ENCODE measurements around the gene TTC19. TPM values are rescaled to one million over a fixed set of nuclear protein-coding genes. Genes with fewer than 3 reads are reported as not detected.
"Not testable (repeated sequence)": the region's sequence is repeated elsewhere in the genome, so short reads cannot be mapped to it uniquely, and the experiment has no call there.

The TTC19 gene
- total RNA-seq, 2 donors from 2014 or later = 27.3 to 29.4 TPM

DNA sequence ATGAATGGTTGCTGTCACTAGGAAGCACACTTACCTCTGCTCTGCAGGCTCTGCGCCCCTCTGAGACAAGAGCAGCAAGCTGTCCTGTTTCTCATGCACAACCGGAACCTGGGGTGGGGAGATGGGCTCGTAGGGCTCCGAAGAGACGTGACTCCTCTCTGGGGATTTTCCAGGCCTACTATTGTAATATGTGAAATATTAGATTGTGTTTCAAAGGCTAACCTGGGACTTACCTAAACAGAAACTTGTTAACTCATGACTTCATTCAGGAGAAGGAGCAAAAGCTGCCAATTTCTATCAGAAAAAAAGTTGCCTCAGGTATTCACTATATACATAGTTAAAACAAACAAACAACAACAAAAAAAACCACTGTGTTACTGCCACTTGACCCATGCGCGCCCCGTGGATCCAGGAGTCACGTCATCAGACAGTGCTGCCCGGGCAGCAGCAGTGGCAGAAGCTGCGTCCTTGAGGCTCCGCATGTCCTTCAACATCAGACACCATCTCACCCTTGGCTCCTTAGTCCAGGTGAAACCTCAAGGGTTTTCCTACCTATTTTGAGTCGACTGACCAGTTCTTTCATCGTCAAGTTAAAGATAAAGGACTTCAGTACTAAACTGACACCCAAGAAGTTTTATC lies 49.3 kb downstream of the TTC19 start:
- H3K9me3 Mint-ChIP-seq = no peaks in the 10 kb centered on the region
- no peak overlapping the region for H3K27ac Mint-ChIP-seq
- ATAC-seq (no peak), DNase-seq (ENCODE audit: low spot score in 2 of 2) (no peak)
- peaks cover 11 to 34% of the 10 kb centered on the region in 2 donors for H3K36me3 Mint-ChIP-seq

GRCh38 chr17:16050844-16051243 lies 51.2 kb downstream of the TTC19 start:
- Mint-ChIP-seq H3K27ac (peak overlapping the region in 1 of 2 donors; percentile 81), H3K36me3 (peaks cover 21 to 44% of the 10 kb centered on the region in 2 donors), H3K9me3 (peaks cover 0 to 1% of the 10 kb centered on the region in 2 donors)
- DNase-seq (ENCODE audit: low spot score in 2 of 2) (no peak), ATAC-seq (no peak)

DNA sequence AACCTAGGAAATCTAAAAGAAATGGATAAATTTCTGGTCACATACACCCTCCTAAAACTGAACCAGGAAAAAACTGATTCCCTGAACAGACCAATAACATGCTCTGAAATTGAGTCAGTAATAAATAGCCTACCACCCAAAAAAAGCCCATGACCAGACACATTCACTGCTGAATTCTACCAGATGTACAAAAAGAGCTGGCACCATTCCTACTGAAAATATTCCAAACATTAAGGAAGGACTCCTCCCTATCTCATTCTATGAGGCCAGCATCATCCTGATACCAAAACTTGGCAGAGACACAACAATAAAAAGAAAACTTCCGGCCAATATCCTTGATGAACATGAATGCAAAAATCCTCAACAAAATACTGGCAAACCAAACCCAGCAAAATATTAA lies 52.9 kb downstream of the TTC19 start:
- Mint-ChIP-seq H3K27ac (peak overlapping the region in 1 of 2 donors; percentile 4), H3K36me3 (peaks cover 21 to 57% of the 10 kb centered on the region in 2 donors), H3K9me3 (peaks cover 0 to 5% of the 10 kb centered on the region in 2 donors)
- ATAC-seq (no peak), DNase-seq (ENCODE audit: low spot score in 2 of 2) (no peak)

- H3K27ac Mint-ChIP-seq = not testable (repeated sequence)
These were observed 55.5 kb downstream of the TTC19 start for GRCh38 chr17:16055139-16055538.

GRCh38 chr17:16061631-16062030 lies 62.0 kb downstream of the TTC19 start:
- Mint-ChIP-seq H3K9me3 (no peaks in the 10 kb centered on the region), H3K27ac (peak overlapping the region in 1 of 2 donors; percentile 89), H3K36me3 (peaks cover 0 to 33% of the 10 kb centered on the region in 2 donors)
- ATAC-seq (no peak), DNase-seq (ENCODE audit: low spot score in 2 of 2) (no peak)

More at GRCh38 chr17:16055139-16055538, 55.5 kb downstream of the TTC19 start:
- peaks cover 21 to 66% of the 10 kb centered on the region in 2 donors for H3K36me3 Mint-ChIP-seq
- ATAC-seq; H3K9me3 Mint-ChIP-seq; DNase-seq (ENCODE audit: low spot score in 2 of 2): not testable (repeated sequence)

DNA sequence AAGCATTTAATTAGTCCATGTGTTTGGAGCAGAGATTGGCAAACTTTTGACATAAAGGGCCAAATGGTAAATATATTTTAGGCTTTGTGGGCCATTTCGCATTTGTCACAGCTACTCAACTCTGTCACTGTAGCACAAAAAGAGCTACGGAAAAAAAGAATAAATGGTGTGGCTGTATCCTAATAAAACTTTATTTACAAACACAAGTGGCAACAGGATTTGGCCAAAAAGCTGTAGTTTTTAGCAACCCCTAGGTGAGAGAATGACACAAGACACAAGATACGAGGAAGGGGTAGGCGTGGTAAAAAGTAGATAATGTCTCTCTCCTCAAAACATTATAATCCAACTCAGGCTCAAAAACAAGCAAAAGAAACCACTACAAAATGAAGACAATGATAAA lies 66.5 kb downstream of the TTC19 start:
- ATAC-seq (no peak), DNase-seq (ENCODE audit: low spot score in 2 of 2) (no peak)
- Mint-ChIP-seq H3K36me3 (peaks cover 6 to 21% of the 10 kb centered on the region in 2 donors), H3K9me3 (no peaks in the 10 kb centered on the region), H3K27ac (no peak overlapping the region)

DNA sequence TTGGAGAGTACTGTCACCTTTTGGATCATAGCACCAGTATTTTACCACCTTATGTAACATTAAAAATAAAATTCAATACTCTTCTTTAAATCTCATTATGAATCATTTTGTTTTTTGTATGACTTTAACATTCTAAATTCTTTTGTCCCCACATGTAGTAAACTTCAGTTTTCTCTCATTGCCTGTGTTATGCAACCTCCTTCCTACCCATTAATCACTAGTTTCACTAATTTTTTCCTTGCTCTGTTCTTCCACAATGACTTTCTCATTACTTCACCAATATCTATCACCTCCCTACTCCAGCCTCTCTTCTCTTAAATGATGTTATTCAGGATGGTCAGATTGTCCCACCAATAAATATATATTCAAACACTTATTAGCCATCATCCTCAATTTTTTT lies 68.7 kb downstream of the TTC19 start:
- H3K27ac Mint-ChIP-seq = peak overlapping the region in 1 of 2 donors; percentile 3
- peaks cover 6 to 13% of the 10 kb centered on the region in 2 donors for H3K36me3 Mint-ChIP-seq
- DNase-seq (ENCODE audit: low spot score in 2 of 2) (no peak), ATAC-seq (peak in 1 of 2 donors; percentile 92)
- no peaks in the 10 kb centered on the region for H3K9me3 Mint-ChIP-seq

DNA sequence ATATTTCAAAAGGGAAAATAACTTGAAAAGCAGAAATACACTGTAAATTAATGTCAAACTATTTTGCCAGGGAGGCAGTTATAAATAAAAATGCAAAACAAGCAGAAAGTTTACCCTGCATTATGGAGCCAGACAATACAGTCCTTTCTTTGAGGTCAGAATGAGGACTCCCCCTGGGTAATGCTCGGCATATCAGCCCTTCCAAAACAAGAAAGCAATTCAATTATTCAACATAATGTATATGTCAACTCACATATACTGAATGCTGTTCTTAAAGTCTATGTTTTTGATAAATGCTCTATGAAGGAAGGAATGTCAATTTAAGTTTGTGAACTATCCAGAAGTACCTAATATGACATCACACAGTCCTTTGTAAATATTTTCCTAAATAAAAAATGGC lies 72.4 kb downstream of the TTC19 start:
- Mint-ChIP-seq H3K36me3 (peaks cover 6 to 21% of the 10 kb centered on the region in 2 donors), H3K27ac (no peak overlapping the region), H3K9me3 (no peaks in the 10 kb centered on the region)
- DNase-seq (ENCODE audit: low spot score in 2 of 2) (no peak), ATAC-seq (no peak)

DNA sequence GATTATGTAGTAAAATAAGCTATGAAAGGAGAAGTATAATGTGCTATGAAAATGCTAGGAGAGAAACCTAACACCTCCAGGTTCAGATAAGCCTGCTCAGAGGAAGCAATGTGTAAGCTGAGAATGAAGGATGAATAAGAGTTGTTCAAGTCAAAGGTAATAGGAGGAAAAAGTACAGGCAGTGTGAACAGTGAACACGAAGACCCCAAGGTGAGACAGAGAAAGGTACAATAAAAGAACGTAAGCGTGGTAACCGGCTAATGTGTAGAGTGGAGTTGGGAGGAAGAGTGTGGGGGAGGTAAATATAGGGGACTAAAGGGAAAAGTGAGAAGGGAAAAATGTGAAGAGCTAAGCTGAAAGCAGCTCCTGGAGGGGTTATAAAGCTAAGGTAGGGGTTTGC lies 74.2 kb downstream of the TTC19 start:
- Mint-ChIP-seq H3K27ac (no peak overlapping the region), H3K36me3 (peaks cover 6 to 21% of the 10 kb centered on the region in 2 donors), H3K9me3 (no peaks in the 10 kb centered on the region)
- ATAC-seq (no peak), DNase-seq (ENCODE audit: low spot score in 2 of 2) (no peak)

GRCh38 chr17:16074423-16074822 lies 74.8 kb downstream of the TTC19 start:
- H3K27ac Mint-ChIP-seq = no peak overlapping the region
- ATAC-seq (no peak), DNase-seq (ENCODE audit: low spot score in 2 of 2) (no peak)
- H3K36me3 Mint-ChIP-seq = peaks cover 6 to 27% of the 10 kb centered on the region in 2 donors
- H3K9me3 Mint-ChIP-seq = no peaks in the 10 kb centered on the region

DNA sequence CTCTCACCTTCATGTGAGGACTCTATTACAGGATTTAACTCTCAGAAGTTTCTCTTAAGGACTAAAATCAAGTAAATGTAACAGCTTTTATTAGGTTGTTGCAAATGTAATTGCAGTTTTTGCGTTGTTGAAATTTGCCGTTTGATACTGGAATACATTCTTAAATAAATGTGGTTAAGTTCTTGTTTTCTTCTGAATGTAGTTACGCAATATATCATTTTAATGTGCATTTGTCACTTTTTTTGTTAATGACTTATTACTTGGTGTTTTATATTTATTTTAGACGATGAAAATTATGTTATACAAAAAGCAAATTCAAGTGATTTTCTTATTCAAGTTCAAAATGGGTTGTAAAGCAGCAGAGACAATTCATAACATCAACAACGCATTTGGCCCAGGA lies 76.3 kb downstream of the TTC19 start:
- DNase-seq (ENCODE audit: low spot score in 2 of 2) = no peak
- Mint-ChIP-seq H3K27ac (no peak overlapping the region), H3K36me3 (peaks cover 0 to 32% of the 10 kb centered on the region in 2 donors), H3K9me3 (no peaks in the 10 kb centered on the region)
- no peak for ATAC-seq

Other genes starting within 250 kb of the TTC19 start
- 1 to 10 TPM in 1 of 2 donors, under 1 TPM in 1; 0.30 to 4.7 TPM for gene ADORA2B, start 54.7 kb upstream of the TTC19 start, total RNA-seq
- gene ZSWIM7, start 120 bp upstream of the TTC19 start, total RNA-seq = 10 to 100 TPM in 1 of 2 donors, 1 to 10 TPM in 1; 8.8 to 26.2 TPM
- 100 to 1,000 TPM; 143 to 153 TPM for gene NCOR1, start 215.7 kb downstream of the TTC19 start, total RNA-seq
- 10 to 100 TPM; 39.2 to 40.2 TPM for gene PIGL, start 217.4 kb downstream of the TTC19 start, total RNA-seq